Transverse colon (tissue), 4 donors: ENCODE results near the gene PTP4A2.

Source experiments
- CTCF ChIP-seq, 5 experiments: fragments of 200-600 bp in 3 of 5; fragments of 450-650 bp in 2 of 5; sonication (generic) in 3 of 5; IDR thresholded peaks; 1 replicate in 2 of 5; 2 replicates in 3 of 5; pipeline ENCODE4 v1.5.1; 2016 to 2017; ENCODE audit warnings: antibody characterized with exemption in 5 of 5, inconsistent platforms in 3 of 5, mild to moderate bottlenecking in 2 of 5, moderate library complexity in 1 of 5
- EP300 ChIP-seq: sonication (generic); formaldehyde crosslinking; IDR thresholded peaks from one replicate; pipeline ENCODE4 v1.6.1; 2017; ENCODE audit warnings: antibody characterized with exemption, low read depth
- POLR2A ChIP-seq: fragments of 450-650 bp; IDR thresholded peaks from one replicate; pipeline ENCODE4 v1.6.1; 2016; ENCODE audit warnings: antibody characterized with exemption, mild to moderate bottlenecking, moderate library complexity
- POLR2AphosphoS5 ChIP-seq, 3 donors: sonication (generic); formaldehyde crosslinking; IDR thresholded peaks; one replicate each; pipeline ENCODE4 v1.6.1; 2016; ENCODE audit warnings: antibody characterized with exemption in 3 of 3

- no peak for TF ChIP-seq CTCF (IDR thresholded peaks at IDR 0.05)
- no peak for TF ChIP-seq POLR2AphosphoS5 (IDR thresholded peaks at IDR 0.05)
- TF ChIP-seq POLR2A, result no peak
- no peak for TF ChIP-seq EP300
Observed at GRCh38 chr1:31920956-31921355, 17.2 kb downstream of the PTP4A2 start.
